HAP-1 (cell line): ENCODE data around the gene NKPD1.
A peak's percentile ranks its signal among the peaks of the same experiment; 100 is the strongest.

ENCODE experiments used
- DNase-seq, 2 experiments: peaks; one replicate each; pipeline ENCODE4 v3.0.0-alpha.2; 2016 to 2020; ENCODE audit warnings: low spot score in 2 of 2
- H3K27me3 ChIP-seq: fragments of 250-450 bp; sonication (Bioruptor Pico); 2 replicates; pipeline ENCODE4 v1.5.1; 2020; ENCODE audit warnings: low read depth, mild to moderate bottlenecking, moderate library complexity
- H3K36me3 ChIP-seq: fragments of 250-450 bp; sonication (Bioruptor Pico); replicated peaks from 2 replicates; pipeline ENCODE4 v1.5.1; 2020; ENCODE audit warnings: mild to moderate bottlenecking
- H3K4me1 ChIP-seq: fragments of 250-450 bp; sonication (Bioruptor Pico); 2 replicates; pipeline ENCODE4 v1.5.1; 2020; ENCODE audit warnings: mild to moderate bottlenecking
- H3K4me3 ChIP-seq: fragments of 250-450 bp; sonication (Bioruptor Pico); 2 replicates; pipeline ENCODE4 v1.5.1; 2020; ENCODE audit warnings: mild to moderate bottlenecking, moderate library complexity
- H3K9me3 ChIP-seq: fragments of 250-450 bp; sonication (Bioruptor Pico); 2 replicates; pipeline ENCODE4 v1.5.1; 2020; ENCODE audit warnings: mild to moderate bottlenecking, moderate library complexity
- in situ Hi-C: fragments of 300-500 bp; cut with MboI; formaldehyde crosslinking; loops from 3 replicates; pipeline ENCODE4 v1.14.3; 2020; ENCODE audit warnings: low sequenced_read_pairs, inconsistent platforms, mixed read lengths

The NKPD1 gene

DNA sequence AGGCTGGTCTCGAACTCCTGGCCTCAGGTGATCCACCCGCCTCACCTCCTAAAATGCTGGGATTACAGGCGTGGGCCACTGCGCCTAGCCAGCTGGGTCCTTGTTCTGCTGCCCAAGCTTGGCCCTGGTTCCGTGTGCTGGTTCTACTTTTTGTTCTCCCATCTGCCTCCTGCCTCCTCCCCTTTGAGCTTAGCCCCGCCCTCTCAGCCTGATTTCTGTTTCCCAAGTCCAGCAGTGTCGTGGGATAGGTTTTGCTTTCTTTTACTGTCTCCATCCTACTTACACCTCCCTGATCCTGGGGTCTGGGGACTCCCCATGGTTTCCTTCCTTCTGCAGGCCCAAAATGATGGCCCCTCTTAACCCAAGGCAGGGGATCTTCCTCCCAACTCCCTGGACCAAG is 20.2 kb upstream of the NKPD1 start:
- no peak overlapping the region for H3K4me3 ChIP-seq
- peak in 1 of 2 experiments; percentile 32 for DNase-seq
- H3K27me3 ChIP-seq = no peaks in the 10 kb centered on the region
- H3K9me3 ChIP-seq = no peaks in the 10 kb centered on the region
- in situ Hi-C loops = loop anchor here (10.0 kb wide), 1 partner anchor 154 kb away; no protein-coding TSS in a partner anchor
- peaks cover 4% of the 10 kb centered on the region for H3K4me1 ChIP-seq
- peaks cover 8% of the 10 kb centered on the region; the same call in 1 of the 2 replicates for H3K36me3 ChIP-seq

DNA sequence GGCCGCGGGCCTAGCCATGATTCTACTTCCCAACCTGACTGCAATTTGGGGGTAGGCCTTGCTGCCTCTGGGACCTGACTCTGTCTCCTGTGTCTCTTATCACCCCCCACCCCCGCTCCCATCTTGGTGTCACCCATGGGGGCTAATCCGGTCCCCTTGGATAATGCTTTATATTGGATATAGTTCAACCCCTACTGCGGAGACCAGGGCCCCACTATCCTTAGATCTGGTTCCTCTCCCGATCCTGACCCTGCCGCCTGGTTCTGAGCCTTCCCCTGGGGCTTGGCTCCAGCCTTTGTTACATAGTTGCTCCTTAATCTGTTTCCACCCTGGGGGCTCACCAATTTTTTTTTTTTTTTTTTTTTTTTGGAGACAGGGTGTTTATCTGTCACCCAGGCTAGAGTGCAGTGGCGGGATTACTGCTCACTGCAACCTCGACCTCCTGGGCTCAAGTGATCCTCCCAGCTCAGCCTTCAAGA is 19.1 kb upstream of the NKPD1 start:
- Histone ChIP-seq H3K36me3 (peaks cover 8% of the 10 kb centered on the region; the same call in 1 of the 2 replicates), H3K4me3 (peak overlapping the region; percentile 75), H3K9me3 (no peaks in the 10 kb centered on the region), H3K27me3 (no peaks in the 10 kb centered on the region), H3K4me1 (peaks cover 4% of the 10 kb centered on the region)
- in situ Hi-C loops = loop anchor here (10.0 kb wide), 1 partner anchor 155 kb away; no protein-coding TSS in a partner anchor
- peak in 1 of 2 experiments; percentile 54 for DNase-seq

DNA sequence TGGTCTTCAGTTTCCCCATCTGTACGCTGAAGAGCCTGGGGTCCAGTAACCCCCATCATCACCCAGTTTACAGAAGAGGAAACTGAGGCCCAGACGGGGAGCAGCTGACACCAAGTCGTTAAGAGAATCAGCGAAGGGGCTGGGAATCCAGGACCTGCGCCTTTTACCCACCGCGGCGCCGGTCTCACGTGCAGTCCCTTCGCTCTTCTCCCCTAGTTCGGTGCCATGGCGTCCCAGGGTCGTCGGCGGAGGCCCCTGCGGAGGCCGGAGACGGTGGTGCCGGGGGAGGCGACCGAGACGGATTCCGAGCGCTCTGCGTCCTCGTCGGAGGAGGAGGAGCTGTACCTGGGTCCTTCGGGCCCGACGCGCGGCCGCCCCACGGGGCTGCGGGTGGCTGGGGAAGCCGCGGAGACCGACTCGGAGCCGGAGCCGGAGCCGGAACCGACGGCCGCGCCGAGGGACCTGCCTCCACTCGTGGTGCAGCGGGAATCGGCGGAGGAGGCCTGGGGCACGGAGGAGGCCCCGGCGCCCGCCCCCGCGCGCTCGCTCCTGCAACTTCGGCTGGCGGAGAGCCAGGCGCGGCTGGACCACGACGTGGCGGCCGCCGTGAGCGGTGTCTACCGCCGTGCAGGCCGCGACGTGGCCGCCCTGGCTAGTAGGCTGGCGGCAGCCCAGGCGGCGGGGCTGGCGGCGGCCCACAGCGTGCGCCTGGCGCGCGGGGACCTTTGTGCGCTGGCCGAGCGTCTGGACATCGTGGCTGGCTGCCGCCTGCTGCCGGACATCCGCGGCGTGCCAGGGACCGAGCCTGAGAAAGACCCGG is 18.5 kb upstream of the NKPD1 start:
- Histone ChIP-seq H3K36me3 (peaks cover 8% of the 10 kb centered on the region; the same call in 1 of the 2 replicates), H3K4me3 (peak overlapping the region; percentile 75), H3K9me3 (no peaks in the 10 kb centered on the region), H3K27me3 (no peaks in the 10 kb centered on the region), H3K4me1 (peaks cover 4% of the 10 kb centered on the region)
- peak in 1 of 2 experiments; percentile 56 for DNase-seq
- in situ Hi-C loops = no loop called here

DNA sequence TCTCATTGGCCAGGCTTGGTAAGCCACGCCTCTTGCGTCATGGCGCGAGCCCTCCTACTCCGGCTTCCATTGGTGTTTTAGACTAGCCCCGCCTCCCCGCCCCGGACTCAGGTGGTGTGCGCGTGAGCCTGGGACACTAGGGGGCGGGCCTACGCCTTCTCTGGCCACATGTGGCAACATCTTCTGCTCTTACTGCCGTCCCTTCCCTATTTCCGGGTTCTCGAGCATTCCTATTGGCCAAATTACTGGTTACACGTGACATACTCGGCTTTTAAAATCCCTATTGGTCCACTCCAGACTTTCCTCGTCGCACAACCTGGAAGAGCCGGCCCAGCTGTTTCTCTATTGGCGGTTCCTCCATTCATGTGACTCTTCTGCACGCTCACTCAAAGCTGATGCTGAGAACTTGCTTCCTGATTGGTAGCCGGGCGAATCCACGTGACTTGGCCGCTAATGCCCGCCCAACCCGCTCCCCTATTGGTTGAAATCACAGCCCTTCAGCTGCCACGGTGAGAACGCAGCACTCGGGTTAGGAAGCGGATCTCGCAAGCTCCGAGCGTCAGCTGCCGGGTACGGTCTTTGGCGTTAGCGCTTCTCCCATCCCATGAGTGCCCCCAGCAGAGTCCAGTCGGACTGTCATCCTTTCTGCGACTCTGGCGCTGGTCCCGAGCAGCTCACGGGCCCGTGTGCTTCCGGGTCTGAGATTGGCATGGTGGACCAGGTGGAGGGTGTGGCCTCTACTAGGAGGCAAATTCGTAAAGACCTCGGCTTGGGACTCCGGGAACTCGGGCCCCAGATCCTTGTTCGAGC is 17.7 kb upstream of the NKPD1 start, which contains the start of gene BLOC1S3:
TSS of gene BLOC1S3 (plus strand) at position 523 of the 810 bp plus-strand sequence. CDS start 513 bp downstream, outside the sequence.
- peak; percentile 100 for DNase-seq
- Histone ChIP-seq H3K4me3 (peak within 1 kb of the TSS; percentile 75), H3K27me3 (no peaks in the 10 kb centered on the region), H3K36me3 (peaks cover 8% of the 10 kb centered on the region; the same call in 1 of the 2 replicates), H3K9me3 (no peaks in the 10 kb centered on the region), H3K4me1 (peaks cover 4% of the 10 kb centered on the region)
- in situ Hi-C loops = no loop called here

DNA sequence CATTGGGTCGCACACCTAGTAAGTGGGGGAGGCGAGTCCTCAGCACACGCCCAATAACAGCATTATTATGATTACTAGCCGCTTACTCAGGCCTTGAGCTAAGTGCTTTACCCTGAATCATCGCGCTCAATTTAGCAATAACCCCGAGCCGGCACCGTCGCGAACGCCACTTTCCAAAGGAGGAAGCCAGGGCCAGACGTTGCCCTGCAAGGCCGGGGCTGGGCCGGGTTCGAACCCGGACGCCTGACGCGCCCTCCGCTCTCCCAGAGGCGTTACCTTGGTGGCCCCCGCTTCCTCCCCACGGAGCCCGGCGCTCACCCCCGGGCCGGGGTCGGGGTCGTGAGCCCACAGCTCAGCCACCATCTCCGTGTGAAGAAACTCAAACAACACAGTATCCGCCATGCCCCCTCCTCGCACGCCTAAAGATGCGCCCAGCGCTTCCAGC is 17.1 kb upstream of the NKPD1 start, which contains the start of gene TRAPPC6A:
TSS of gene TRAPPC6A (minus strand) at position 421 of the 445 bp plus-strand sequence. CDS start at position 402, 19 bp downstream.
- Histone ChIP-seq H3K4me3 (peak within 1 kb of the TSS; percentile 75), H3K36me3 (peaks cover 8% of the 10 kb centered on the region; the same call in 1 of the 2 replicates), H3K27me3 (no peaks in the 10 kb centered on the region), H3K9me3 (no peaks in the 10 kb centered on the region), H3K4me1 (peaks cover 4% of the 10 kb centered on the region)
- no peak for DNase-seq
- in situ Hi-C loops = no loop called here

DNA sequence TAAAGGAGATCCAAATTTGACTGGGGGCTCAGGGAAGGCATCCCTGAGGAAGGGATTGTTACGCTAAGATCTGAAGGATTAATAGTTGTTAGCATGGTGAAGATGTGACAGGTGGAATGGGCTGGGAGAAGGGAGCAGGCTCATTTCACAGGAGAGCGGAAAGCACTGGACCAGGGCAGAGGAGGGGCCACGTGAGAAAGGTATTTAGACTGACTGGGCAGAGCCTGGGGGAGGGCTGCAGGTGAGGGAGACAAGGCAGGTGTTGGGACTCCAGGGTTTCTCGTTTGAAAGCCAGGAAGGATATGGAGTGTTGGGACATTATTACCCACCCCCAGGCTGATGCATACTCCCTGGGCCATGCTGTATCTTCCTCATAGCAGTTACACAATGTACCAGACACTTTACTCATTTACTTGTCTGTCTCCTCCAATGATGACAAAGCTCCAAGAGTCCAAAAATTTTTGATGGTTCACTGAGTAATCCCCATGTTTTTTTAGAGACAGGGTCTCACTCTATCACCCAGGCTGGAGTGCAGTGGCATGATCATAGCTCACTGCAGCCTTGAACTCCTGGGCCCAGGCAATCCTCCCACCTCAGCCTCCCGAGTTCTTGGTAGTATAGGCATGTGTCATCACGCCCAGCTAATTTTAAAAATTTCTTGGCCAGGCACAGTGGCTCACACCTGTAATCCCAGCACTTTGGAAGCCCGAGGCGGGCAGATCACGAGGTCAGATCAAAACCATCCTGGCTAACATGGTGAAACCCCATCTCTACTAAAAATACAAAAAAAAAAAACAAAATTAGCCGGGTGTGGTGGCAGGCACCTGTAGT is 14.9 kb upstream of the NKPD1 start:
- no peaks in the 10 kb centered on the region for H3K27me3 ChIP-seq
- in situ Hi-C loops = no loop called here
- H3K36me3 ChIP-seq = peaks cover 4% of the 10 kb centered on the region; the same call in 1 of the 2 replicates
- no peaks in the 10 kb centered on the region for H3K9me3 ChIP-seq
- no peak for DNase-seq
- H3K4me1 ChIP-seq = peaks cover 6% of the 10 kb centered on the region
- no peak overlapping the region for H3K4me3 ChIP-seq

DNA sequence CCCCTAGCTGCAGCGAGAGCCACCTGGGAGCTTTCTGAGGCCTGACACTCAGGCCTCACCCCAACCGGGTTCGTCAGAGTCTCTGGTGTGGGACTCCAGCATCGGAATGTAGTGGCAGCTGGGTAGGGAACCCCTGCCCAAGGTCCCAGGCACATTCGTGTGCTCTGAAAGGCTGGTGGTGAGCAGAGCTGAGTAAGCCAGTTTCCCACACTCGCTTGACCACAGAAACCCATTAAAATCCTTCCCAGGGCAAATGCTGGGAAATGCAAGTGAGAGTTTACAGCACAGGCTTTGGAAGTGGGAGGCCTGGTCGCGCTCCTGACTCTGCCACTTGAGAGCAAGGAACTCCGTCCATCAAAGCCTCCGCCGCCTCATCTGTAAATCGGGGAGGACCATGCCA is 13.0 kb upstream of the NKPD1 start:
- Histone ChIP-seq H3K4me3 (no peak overlapping the region), H3K9me3 (no peaks in the 10 kb centered on the region), H3K4me1 (peaks cover 3% of the 10 kb centered on the region; the same call in 1 of the 2 replicates), H3K36me3 (no peaks in the 10 kb centered on the region), H3K27me3 (no peaks in the 10 kb centered on the region)
- no peak for DNase-seq
- in situ Hi-C loops = no loop called here

DNA sequence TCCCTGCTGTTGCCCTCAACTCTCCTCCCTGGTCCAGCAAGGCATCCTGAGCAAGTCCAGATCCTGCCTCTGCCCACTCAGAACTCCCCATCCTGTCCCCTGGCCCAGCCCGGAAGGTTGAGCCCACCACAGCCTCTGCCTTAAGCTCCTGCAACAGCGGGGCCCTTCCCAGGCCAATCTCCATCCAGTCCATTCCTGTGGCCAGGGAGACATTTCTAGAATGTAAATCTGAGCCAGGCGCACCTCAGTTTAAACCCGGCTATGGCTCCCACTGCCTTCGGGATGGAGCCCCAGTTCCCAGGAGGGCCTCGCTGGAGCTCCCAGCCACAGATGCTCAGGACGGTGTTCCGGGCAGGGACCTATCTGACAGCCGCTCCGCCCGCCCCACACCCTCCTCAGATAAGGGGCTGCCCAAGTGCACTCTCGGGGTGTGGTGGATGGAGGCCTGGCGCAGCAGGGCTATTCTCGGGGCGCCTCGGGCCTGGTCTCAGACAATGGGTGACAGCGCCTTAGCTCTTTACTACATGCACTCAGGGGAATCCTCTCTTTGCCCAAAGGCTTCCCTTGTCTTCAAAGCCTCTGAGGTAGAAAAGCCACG is 11.9 kb upstream of the NKPD1 start:
- Histone ChIP-seq H3K36me3 (no peaks in the 10 kb centered on the region), H3K4me1 (peaks cover 3% of the 10 kb centered on the region; the same call in 1 of the 2 replicates), H3K27me3 (no peaks in the 10 kb centered on the region), H3K4me3 (no peak overlapping the region), H3K9me3 (no peaks in the 10 kb centered on the region)
- DNase-seq = no peak
- in situ Hi-C loops = no loop called here

DNA sequence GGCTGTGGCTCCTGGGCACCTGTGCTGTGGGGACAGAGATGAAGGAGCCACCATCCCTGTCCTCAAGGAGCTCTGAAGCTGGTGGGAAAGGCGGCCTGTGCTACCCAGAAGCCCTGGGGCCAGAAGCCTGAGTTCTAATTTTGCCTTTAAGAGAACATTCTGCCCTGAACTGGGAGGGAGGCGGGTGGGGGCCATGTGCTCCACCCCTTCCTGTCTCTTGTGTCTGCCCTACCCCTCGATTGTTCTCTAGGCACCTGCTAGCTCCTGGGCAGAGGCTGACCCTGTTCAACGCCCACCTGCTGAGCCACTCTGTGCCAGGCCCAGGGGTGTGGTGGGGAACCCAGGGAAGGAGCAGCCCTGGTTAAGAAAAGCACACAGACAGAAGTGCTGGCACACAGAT is 11.4 kb upstream of the NKPD1 start:
- Histone ChIP-seq H3K9me3 (no peaks in the 10 kb centered on the region), H3K4me3 (no peak overlapping the region), H3K27me3 (no peaks in the 10 kb centered on the region), H3K36me3 (no peaks in the 10 kb centered on the region), H3K4me1 (peaks cover 3% of the 10 kb centered on the region; the same call in 1 of the 2 replicates)
- in situ Hi-C loops = no loop called here
- no peak for DNase-seq

DNA sequence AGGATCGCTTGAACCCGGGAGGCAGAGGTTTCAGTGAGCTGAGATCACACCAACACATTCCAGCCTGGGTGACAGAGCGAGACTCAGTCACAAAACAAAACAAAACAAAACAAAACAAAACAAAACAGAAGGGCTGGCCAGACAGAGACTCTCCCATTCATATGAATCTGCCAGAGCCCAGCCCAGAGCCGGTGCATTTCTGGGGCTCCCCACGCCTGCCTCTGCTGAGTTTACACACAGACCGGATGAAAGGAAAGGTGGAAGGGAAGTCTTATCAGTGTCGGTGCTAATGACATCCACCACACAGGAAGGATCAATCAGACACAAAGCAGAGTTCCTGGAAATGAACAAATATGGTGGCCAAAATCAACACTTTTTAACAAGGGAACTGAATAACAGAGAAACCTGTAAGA is 10.4 kb upstream of the NKPD1 start:
- H3K36me3 ChIP-seq = no peaks in the 10 kb centered on the region
- H3K27me3 ChIP-seq = no peaks in the 10 kb centered on the region
- peaks cover 3% of the 10 kb centered on the region; the same call in 1 of the 2 replicates for H3K4me1 ChIP-seq
- no peaks in the 10 kb centered on the region for H3K9me3 ChIP-seq
- no peak overlapping the region for H3K4me3 ChIP-seq
- DNase-seq = no peak
- in situ Hi-C loops = no loop called here

DNA sequence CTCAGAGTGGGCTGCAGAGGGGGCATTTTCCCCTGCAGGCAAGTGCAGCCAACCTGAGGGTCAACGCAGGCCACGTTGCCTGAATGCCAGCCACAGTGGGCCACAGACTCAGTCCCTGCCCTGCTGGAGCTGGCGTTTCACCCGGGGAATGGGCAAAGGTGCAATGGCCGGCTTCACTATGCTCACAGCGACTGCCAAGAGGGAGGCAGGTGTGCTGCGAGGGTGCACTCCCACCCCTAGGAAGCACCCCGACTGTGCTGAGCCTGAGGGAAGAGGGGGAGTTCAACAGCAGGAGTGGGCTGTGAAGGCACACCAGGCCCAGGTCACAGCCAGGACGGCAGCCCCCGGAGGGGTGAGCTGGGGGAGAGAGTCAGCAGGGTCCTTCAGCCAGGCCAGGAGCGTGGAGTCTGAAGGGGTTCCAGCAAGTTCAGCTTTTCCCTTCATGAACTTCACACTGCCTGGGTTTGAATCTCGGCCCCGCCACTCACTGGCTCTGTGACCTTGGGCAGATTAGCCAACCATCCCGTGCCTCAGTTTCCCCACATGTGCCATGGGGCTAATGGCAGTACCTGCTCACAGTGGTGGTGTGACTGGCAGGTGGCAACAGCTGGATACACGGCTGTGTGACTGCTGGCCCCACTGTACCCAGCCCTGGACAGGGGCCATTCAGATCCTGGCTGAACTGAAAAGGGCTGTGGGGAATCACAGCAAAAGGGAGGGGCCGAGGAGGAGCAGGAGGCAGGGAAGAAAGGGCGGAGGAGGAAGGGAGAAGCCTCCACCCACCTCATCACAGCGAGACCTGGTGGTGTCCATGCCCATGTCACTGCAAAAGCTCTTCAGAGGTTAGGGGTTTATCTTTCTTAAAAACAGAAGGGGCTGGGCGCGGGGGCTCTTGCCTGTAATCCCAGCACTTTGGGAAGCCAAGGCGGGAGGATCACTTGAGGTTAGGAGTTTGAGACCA is 9.6 kb upstream of the NKPD1 start:
- no peak overlapping the region for H3K4me3 ChIP-seq
- H3K27me3 ChIP-seq = no peaks in the 10 kb centered on the region
- H3K4me1 ChIP-seq = peaks cover 3% of the 10 kb centered on the region; the same call in 1 of the 2 replicates
- no peaks in the 10 kb centered on the region for H3K9me3 ChIP-seq
- in situ Hi-C loops = no loop called here
- DNase-seq = no peak
- no peaks in the 10 kb centered on the region for H3K36me3 ChIP-seq

DNA sequence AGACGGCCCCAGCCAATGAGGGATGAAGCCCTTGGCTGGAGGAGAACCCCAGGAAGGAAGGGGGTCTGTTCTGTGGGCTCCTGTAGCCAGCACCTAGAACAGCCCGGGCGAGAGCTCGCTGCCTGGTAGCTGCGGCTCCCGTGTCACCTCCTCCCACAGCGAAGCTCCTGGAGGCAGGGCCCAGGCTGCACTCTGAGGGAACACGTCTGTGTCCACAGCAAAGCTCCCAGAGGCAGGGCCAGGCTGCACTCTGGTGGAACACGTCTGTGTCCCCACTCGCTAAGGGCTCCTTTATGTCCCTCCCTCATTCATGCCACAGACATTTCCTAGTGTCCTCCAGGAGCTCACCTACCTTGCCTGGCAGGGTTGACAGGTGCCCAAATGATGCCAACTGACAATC is 8.8 kb upstream of the NKPD1 start:
- H3K36me3 ChIP-seq = no peaks in the 10 kb centered on the region
- in situ Hi-C loops = no loop called here
- H3K4me1 ChIP-seq = peaks cover 3% of the 10 kb centered on the region; the same call in 1 of the 2 replicates
- no peaks in the 10 kb centered on the region for H3K9me3 ChIP-seq
- H3K27me3 ChIP-seq = no peaks in the 10 kb centered on the region
- no peak overlapping the region for H3K4me3 ChIP-seq
- DNase-seq = no peak
